Uterus (tissue), 4 donors: ENCODE measurements around the gene FAM114A1. TPM values are rescaled to one million over a fixed set of nuclear protein-coding genes. Genes with fewer than 3 reads are reported as not detected.

Experiments used
- DNase-seq, 2 donors: peaks; one replicate each; pipeline ENCODE4 v3.0.0-alpha.2; 2019 to 2020
- H3K27ac ChIP-seq, 2 donors: fragments of 200-600 bp; sonication (generic); 1 replicate in 1 of 2; 2 replicates in 1 of 2; pipeline ENCODE4 v1.5.1; 2016 to 2018
- H3K27me3 ChIP-seq, 2 donors: fragments of 200-600 bp; sonication (generic); one replicate each; pipeline ENCODE4 v1.5.1; 2018 to 2019; ENCODE audit warnings: control low read depth in 1 of 2
- H3K36me3 ChIP-seq, 2 donors: fragments of 200-600 bp; sonication (generic); one replicate each; pipeline ENCODE4 v1.5.1; 2019; ENCODE audit warnings: control low read depth in 1 of 2
- H3K4me1 ChIP-seq, 2 donors: fragments of 200-600 bp; sonication (generic); one replicate each; pipeline ENCODE4 v1.5.1; 2018 to 2019; ENCODE audit warnings: control low read depth in 1 of 2
- H3K4me3 ChIP-seq, 2 donors: fragments of 200-600 bp; sonication (generic); 1 replicate in 1 of 2; 2 replicates in 1 of 2; pipeline ENCODE4 v1.5.1; 2018 to 2019; ENCODE audit warnings: mild to moderate bottlenecking in 1 of 2
- H3K9me3 ChIP-seq, 2 donors: fragments of 200-600 bp; sonication (generic); one replicate each; pipeline ENCODE4 v1.5.1; 2019; ENCODE audit warnings: control low read depth in 1 of 2
- CTCF ChIP-seq, 4 experiments: fragments of 200-600 bp in 2 of 4; fragments of 450-650 bp in 2 of 4; sonication (generic) in 2 of 4; IDR thresholded peaks; one replicate each; pipeline ENCODE4 v1.5.1; 2016 to 2019; ENCODE audit warnings: antibody characterized with exemption in 4 of 4, mild to moderate bottlenecking in 2 of 4, moderate library complexity in 1 of 4
- POLR2A ChIP-seq, 2 donors: fragments of 450-650 bp; IDR thresholded peaks; one replicate each; pipeline ENCODE4 v1.6.1; 2016; ENCODE audit warnings: antibody characterized with exemption in 2 of 2, mild to moderate bottlenecking in 1 of 2, moderate library complexity in 1 of 2
- intact Hi-C: fragments of 100-400 bp; cut with DNase I; formaldehyde crosslinking; loops from one replicate; pipeline ENCODE4 v1.15.1; 2023; ENCODE audit warnings: low total_unique reads
- total RNA-seq, 4 donors: library from RNA; depleted of rRNA in 3 of 4; stranded (reverse); fragments of >200 nt in 3 of 4; gene quantifications; one replicate each; pipeline versions ENCODE4 v1.1.0 to v1.2.4, GENCODE V29; 2014 to 2023
- donor health status: DM: yes; HTN: yes; CAD: no.

Gene FAM114A1
- total RNA-seq, 4 donors from 2014 or later: 41.2 to 273 (median 52.7) TPM

GRCh38 chr4:38921151-38921550 is 53.5 kb downstream of the FAM114A1 start:
- Histone ChIP-seq H3K9me3 (no peaks in the 10 kb centered on the region), H3K27me3 (no peaks in the 10 kb centered on the region), H3K4me3 (no peak overlapping the region), H3K27ac (no peak overlapping the region), H3K36me3 (no peaks in the 10 kb centered on the region), H3K4me1 (no peaks in the 10 kb centered on the region)
- TF ChIP-seq CTCF (IDR thresholded peaks at IDR 0.05): no peak
- no peak for TF ChIP-seq POLR2A (IDR thresholded peaks at IDR 0.05)
- no peak for DNase-seq
- intact Hi-C loops: no loop called here

- no peak overlapping the region for H3K27ac ChIP-seq
Measured at GRCh38 chr4:38923746-38924145, 56.1 kb downstream of the FAM114A1 start.

GRCh38 chr4:38924353-38924752 is 56.7 kb downstream of the FAM114A1 start:
- TF ChIP-seq CTCF (IDR thresholded peaks at IDR 0.05): no peak
- no peak for TF ChIP-seq POLR2A (IDR thresholded peaks at IDR 0.05)
- Histone ChIP-seq H3K36me3 (no peaks in the 10 kb centered on the region), H3K4me3 (no peak overlapping the region), H3K4me1 (no peaks in the 10 kb centered on the region), H3K27me3 (no peaks in the 10 kb centered on the region), H3K9me3 (no peaks in the 10 kb centered on the region), H3K27ac (no peak overlapping the region)
- no peak for DNase-seq
- intact Hi-C loops: no loop called here

More at GRCh38 chr4:38923746-38924145, 56.1 kb downstream of the FAM114A1 start:
- no peaks in the 10 kb centered on the region for H3K36me3 ChIP-seq
- H3K27me3 ChIP-seq: no peaks in the 10 kb centered on the region
- H3K4me1 ChIP-seq: no peaks in the 10 kb centered on the region
- no peak for DNase-seq
- no peaks in the 10 kb centered on the region for H3K9me3 ChIP-seq
- TF ChIP-seq POLR2A (IDR thresholded peaks at IDR 0.05) (no peak), CTCF (IDR thresholded peaks at IDR 0.05) (no peak)
- intact Hi-C loops: no loop called here
- H3K4me3 ChIP-seq: no peak overlapping the region

- Histone ChIP-seq H3K27ac (peak overlapping the region in 1 of 2 donors; percentile 26), H3K27me3 (no peaks in the 10 kb centered on the region), H3K9me3 (no peaks in the 10 kb centered on the region), H3K4me1 (no peaks in the 10 kb centered on the region), H3K4me3 (no peak overlapping the region), H3K36me3 (no peaks in the 10 kb centered on the region)
- no peak for DNase-seq
- TF ChIP-seq POLR2A (IDR thresholded peaks at IDR 0.05) (no peak), CTCF (IDR thresholded peaks at IDR 0.05) (no peak)
- intact Hi-C loops: no loop called here
Measured at GRCh38 chr4:38925492-38926413, 58.1 kb downstream of the FAM114A1 start.

- H3K4me3 ChIP-seq: no peak overlapping the region
- no peaks in the 10 kb centered on the region for H3K36me3 ChIP-seq
- no peaks in the 10 kb centered on the region for H3K27me3 ChIP-seq
- no peak overlapping the region for H3K27ac ChIP-seq
- DNase-seq: no peak
- no peaks in the 10 kb centered on the region for H3K9me3 ChIP-seq
- intact Hi-C loops: no loop called here
- H3K4me1 ChIP-seq: no peaks in the 10 kb centered on the region
- TF ChIP-seq POLR2A (IDR thresholded peaks at IDR 0.05): no peak
- TF ChIP-seq CTCF (IDR thresholded peaks at IDR 0.05): no peak
Measured at GRCh38 chr4:38926896-38927295, 59.3 kb downstream of the FAM114A1 start.
